ENCODE results near the gene WDR41.
A peak's percentile ranks its signal among the peaks of the same experiment; 100 is the strongest.

Gene WDR41

DNA sequence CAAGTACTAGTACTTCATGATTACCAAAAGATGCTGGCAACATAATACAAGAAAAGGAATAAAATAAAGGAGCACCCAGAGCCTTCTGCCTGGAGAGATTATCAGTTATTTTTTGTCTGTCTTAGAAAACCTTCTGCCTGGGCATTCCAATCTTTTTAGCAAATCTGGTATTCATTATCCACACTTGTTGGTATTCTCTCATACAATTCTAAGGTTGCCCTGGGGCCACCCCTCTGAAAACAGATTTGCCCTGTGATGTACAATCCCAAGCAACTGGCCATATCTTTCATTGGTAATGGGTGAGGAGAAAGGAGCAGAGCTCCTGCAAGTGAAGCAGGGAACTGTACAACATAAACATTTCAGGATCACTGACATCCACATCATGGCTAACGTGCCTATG lies 47.8 kb downstream of the WDR41 start:
- DNase-seq (ENCODE audit: low spot score) = no peak

DNA sequence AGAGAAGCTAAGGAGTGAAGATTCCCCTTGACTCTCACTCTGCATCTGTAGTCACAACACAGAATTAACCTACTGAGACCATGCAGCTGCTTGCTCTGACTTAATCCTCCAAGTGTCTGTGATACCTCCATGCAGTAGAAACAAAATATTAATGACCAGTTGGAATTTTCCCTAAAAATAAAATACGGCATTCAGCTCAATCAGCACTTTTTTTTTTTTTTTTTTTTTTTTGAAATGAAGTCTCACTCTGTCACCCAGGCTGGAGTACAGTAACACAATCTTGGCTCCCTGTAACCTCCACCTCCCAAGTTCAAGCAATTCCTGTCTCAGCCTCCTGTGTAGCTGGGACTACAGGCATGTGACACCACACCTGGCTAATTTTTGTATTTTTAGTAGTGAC lies 48.4 kb downstream of the WDR41 start:
- DNase-seq (ENCODE audit: low spot score) = no peak

DNA sequence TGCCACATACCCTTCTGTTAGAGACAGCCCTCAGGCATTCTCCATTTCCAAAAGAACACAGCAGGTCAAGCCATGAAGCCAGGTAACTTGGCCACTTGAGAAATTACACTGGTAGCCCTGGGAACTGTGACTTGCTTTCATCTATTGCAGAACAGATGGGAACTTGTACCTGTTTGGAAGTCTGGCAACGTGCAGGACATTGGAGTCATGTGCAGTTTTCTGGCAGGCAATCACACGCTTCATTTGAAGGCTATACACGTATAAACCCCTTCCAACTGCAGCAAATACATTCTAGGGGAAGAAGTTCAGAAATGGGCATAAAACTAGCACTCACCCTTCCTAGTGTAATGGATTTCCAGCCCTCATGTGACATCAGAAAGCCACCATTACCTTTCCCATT lies 54.0 kb downstream of the WDR41 start:
- DNase-seq (ENCODE audit: low spot score) = no peak

DNA sequence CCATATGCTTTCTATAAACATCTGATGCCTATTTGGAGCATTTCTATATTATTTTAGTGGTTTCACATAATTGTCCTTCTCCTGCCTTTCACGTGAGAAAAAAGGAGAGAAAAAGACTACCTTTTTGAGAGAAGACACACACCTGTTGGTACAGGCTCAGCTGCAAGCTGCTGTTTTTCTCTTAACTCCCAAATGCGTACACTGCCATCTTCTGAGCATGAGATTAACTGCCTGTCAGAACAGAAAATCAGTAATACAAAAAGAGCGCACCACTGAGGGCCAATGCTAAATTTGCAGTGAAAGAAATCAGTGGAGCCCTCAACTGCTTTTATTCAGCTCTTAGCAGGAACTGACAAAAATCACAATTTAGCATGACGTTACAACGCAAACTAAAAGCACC lies 54.9 kb downstream of the WDR41 start:
- no peak for DNase-seq (ENCODE audit: low spot score)

DNA sequence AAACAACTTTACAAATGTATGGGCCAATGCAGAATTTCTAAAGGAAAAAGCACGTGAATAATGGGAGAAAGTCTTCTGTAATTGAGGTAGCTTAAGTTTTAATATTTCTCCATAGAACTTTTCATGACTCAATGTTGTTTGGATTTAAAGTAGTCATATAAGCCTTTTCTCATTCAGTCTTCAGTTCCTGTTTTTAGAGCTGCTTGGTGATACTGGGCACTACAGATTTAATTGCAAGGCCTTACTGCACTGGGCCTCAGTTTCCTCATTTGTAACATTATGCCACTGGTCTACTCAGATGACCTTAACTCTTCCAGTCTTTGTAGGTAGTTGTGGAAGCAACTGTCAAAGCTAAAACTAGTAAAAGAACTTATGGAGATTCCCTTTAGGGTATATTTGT lies 60.4 kb downstream of the WDR41 start:
- DNase-seq (ENCODE audit: low spot score) = no peak

DNA sequence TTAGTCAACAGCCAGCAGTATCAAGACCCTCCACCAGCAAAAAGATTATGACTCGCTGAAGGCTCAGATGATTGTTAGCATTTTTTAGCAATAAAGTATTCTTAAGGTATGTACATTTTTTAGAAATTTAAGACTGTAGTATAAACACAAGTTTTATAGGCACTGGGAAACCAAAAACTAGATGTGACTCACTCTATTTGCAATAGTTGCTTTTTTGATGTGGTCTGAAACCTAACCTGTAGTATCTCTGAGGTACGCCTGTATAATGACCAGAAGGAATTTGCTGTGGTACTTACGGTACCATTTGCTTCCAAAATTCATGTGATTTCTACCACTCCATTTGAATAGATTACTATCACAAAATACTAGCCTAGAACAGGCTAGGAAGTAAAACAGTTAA lies 60.8 kb downstream of the WDR41 start:
- no peak for DNase-seq (ENCODE audit: low spot score)

DNA sequence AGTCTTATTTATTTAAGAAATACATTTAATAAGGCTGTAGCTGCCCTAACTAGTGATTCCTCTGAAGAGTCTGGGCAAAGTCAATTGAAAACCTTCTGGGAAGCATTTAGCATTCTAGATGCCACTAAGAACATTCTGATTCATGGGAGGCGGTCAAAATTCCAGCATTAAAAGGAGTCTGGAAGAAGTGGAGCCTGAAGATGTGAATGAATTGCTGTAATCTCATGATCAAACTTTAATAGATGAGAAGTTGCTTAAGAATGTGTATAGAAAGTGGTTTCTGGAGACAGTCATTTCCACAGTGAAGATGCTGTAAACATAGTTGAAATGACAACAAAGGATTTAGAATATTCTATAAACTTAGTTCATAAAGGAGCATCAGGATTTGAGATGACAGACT lies 61.4 kb downstream of the WDR41 start:
- peak; percentile 16 for DNase-seq (ENCODE audit: low spot score)

DNA sequence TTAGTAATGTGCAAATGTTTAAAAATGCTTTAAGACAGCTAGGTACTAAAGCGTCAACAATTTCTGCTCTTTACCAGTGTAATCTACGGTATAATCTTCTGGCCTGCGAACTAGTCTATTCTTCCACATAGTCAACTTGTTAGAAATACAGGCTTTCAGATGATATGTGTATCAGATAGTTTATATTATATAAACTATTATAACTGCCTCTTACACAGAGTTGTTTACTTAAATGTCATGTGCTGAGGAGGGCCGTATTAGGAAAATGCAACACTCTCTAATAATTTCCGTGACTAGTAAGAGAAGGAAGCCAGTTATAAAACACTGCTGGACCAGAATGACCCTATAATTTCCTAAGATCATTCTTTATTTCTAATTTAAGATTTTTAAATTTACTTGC lies 63.6 kb downstream of the WDR41 start:
- no peak for DNase-seq (ENCODE audit: low spot score)

DNA sequence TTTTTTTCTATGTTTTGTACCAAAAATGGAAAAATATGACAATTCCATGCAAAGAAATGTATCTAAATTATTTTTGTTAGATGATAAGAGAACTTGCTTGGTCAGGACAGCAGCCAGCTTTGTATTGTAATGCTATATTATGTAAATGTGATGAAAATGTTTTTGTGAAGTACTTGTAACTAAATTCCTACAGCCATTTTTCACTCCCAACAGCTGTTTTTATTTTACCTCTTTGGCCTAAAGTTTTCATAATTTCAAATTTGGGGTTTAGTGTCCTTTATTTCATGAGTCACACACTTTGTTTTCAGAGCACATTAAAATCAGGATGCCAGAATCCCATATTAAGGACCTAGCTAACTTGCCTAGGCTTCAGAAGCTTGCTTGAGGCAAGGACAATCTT lies 64.1 kb downstream of the WDR41 start:
- no peak for DNase-seq (ENCODE audit: low spot score)

DNA sequence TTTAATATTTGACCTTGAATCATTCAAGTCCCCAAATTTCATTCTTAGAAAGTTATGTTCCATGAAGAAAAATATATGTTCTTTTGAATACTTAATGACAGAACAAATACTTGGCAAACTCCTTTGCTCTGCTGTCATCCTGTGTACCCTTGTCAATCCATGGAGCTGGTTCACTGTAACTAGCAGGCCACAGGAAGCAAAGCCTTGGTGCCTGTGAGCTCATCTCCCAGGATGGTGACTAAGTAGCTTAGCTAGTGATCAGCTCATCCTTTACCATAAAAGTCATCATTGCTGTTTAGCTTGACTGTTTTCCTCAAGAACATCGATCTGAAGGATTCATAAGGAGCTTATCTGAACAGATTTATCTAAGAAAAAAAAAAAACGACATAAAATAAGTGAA lies 65.4 kb downstream of the WDR41 start:
- peak; percentile 78 for DNase-seq (ENCODE audit: low spot score)

DNA sequence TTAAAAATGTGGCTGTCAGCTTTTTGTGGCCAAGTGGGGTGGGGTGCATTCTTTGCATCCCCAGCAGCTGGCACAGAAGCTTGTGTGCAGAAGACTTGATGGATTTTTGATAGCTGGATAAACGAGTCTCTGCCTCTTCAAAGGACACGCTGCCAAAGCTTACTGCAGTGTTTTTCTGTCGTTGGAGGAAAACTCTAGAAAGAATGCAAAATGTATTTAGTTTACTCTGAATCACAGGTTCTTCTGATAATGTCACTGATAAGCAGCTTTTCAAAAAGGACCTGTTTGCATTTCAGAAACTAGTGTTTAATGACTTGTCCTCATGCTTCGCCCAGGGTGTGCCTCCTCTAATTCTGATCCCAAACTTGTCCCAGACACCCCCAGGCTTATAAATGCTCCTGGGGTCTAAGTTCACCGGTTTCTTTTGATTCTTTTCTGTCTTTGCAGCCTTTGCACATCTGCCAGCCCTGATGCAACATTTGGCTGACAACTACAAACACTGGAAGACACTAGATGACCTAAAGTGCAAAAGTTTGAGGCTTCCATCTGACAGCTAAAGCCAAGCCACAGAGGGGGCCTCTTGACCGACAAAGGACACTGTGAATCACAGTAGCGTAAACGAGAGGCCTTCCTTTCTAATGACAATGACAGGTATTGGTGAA lies 66.0 kb downstream of the WDR41 start:
- no peak for DNase-seq (ENCODE audit: low spot score)

DNA sequence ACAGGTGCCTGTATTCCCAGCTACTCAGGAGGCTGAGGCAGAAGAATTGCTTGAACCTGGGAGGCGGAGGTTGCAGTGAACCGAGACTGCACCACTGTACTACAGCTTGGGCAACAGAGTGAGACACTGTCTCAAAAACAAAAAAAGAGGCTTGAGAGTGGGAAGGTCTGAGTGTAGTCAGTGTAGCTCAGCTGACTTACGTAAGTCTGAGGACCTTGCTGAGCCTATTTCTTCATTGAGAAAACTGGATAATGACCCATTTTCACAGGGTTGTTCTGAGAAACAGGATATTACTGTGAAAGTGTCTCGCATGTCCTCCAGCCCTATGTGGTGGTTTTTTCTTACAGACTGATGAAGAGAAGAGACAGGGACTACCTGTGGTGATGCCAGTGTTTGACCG lies 66.7 kb downstream of the WDR41 start:
- no peak for DNase-seq (ENCODE audit: low spot score)

DNA sequence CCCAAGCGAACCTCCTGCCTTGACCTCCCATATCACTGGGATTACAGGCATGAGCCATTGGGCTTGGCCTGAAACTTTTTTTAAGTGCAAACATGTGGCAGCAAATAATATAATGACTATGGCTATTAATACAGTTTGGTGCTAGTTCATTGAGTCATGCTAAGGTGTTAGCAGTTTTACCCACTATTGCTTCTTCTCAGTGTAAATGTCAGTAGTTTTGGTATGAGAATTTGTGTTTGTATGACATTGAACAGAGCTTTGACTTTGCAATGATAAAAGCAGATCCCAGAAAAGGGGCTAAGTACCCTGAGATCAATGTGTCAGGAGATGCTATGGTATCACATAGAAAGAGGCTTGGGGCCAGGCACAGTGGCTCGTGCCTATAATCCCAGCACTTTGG lies 67.2 kb downstream of the WDR41 start:
- DNase-seq (ENCODE audit: low spot score) = no peak

DNA sequence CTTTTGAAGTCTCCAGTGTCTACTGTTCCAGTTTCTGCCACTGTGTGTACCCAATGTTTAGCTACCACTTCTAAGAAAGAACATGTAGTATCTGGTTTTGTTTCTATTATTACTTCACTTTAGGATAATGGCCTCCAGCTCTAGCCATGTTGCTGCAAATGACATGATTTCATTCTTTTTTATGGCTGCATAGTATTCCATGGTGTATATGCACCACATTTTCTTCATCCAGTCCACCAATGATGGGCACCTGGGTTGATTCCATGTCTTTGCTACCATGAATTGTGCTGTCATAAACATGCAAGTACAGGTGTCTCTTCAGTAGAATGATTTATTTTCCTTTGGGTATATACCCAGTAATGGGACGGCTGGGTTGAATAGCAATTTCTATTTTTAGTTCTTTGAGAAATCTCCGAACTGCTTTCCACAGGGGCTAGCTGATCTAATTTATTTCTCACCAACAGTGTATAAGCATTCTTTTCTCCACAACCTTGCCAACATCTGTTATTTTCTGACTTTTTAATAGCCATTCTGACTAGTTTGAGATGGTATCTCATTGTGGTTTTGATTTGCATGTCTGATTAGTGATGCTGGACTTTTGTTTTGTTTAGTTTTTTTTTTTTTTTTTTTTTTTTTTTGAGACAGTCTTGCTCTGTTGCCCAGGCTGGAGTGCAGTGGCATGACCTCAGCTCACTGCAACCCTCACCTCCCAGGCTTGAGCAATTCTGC lies 68.9 kb downstream of the WDR41 start:
- DNase-seq (ENCODE audit: low spot score) = peak; percentile 37

DNA sequence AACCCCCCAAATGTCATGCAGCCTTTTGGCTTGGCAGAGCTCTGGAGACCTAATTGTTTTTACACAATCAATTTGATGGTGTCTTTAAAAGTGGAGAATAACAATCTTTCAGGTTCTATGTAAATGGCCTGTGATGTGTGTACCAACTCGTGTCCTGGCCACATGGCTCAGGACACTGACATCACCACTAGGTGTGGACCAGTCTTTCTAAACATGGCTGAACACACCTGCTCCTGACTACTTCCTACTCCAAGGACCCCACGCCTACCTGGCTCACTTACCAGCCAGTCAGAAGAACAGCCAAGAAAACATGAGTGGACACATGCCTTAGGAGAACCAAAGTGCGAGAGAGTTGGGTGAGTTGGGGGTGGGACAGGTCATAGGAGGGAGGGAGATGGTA lies 71.2 kb downstream of the WDR41 start:
- no peak for DNase-seq (ENCODE audit: low spot score)

DNA sequence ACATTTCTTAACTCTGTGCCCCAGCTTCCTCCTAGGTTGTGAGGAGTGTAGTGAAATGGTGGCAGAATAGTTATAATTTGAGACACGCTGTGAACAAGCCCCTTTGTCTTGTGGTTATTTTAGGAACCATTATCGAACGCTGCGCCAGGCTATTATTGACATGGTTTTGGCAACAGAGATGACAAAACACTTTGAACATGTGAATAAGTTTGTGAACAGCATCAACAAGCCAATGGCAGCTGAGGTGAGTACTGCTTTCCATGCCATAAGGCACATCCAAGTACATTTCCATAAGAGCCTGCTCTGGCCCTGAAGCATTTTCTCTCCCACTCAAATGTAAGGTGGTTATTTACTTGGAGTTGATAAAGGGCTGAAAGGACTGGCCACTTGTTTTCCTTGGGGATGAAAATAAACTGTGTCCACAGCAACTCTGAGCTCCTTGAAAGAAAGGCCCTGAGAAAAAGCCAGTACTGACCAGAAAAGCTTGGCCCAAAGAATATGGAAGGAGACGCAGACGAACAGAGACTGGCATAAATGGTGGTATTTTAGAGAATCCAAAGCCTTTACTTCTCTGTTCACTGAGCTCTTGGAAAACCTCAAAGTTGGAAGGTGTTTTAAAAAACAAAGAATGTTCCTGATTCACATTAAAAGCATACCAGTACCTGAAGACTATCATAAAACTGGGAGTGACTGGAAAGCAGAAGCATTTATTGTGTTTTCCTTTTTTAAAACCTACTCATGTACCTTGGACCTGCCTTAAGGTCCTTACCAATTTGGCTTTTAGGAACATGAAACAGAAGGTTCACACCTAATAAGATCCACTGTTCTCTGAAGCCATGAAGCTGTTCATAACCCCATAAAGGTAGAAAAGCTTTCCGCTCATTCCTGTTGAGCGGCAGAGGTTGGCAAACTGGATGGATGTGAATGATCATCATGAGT lies 72.2 kb downstream of the WDR41 start:
- DNase-seq (ENCODE audit: low spot score) = no peak

DNA sequence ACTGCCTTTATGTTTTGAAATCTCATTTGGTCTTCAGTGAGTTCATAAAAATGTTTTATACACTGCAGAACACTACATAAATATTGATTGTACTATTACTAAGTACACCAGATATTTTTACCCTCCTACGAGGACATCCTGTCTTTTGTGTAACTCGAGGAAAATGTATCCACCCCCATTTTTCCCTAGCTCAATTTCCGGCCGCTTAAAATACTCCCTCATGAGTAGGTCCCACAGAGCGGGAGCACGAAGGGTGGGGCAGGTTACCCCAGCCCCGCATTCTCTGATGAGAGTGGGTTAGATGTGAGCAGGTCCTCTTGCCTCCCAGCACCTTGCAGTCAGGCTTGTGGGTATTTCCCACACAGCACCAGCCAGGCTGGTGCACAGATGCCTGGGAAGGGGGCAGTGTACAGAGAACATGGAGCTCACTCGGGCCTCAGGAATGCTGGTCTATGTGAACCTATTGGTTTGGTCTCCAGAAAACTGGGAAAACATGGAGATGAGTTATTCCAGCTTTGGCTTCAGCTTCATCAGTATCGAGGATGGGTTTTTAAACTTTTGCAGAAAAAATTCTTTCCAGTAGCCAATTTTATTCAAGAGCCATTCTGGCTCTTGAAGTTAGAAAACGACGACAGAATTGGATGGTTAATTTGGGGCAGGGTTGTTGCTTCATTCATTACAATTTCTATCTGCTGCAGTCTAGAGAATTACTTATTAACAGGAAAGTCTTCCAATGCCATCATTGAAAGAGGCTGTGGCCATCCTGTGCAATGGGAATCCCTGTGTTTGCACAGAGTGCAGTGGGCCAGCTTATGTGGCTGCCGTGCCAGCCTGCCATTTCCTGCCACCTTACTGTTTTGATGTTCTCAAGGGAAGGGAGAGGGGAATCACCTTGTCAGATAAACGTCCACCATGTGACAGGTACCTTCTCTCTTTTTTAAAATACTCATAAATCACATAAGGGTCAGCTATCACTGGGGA lies 73.2 kb downstream of the WDR41 start:
- DNase-seq (ENCODE audit: low spot score) = peak; percentile 45

DNA sequence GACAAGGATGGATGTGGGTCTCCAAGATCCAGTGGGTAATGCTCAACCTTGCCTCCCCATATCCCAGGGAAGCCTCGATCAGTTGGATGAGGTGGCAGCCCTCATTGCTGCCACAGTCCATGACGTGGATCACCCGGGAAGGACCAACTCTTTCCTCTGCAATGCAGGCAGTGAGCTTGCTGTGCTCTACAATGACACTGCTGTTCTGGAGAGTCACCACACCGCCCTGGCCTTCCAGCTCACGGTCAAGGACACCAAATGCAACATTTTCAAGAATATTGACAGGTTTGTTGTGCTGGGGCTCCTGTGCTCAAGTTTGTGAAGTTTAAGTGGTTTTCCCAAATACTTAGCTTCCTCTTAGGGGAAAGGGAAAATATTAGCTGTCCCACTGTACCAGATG lies 74.0 kb downstream of the WDR41 start:
- no peak for DNase-seq (ENCODE audit: low spot score)

DNA sequence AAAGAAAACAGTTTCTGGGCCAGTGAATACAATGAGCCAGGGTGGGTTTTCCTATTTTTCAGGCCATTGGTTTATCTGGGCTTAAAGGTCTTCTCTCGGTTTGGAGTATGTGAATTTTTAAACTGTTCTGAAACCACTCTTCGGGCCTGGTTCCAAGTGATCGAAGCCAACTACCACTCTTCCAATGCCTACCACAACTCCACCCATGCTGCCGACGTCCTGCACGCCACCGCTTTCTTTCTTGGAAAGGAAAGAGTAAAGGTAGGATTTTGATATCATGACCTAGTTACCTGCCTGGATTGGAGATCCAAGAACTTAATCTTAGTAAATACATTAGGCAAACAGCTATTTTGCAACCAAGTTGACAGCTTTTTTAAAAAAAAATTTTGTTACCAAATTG lies 79.1 kb downstream of the WDR41 start:
- no peak for DNase-seq (ENCODE audit: low spot score)

DNA sequence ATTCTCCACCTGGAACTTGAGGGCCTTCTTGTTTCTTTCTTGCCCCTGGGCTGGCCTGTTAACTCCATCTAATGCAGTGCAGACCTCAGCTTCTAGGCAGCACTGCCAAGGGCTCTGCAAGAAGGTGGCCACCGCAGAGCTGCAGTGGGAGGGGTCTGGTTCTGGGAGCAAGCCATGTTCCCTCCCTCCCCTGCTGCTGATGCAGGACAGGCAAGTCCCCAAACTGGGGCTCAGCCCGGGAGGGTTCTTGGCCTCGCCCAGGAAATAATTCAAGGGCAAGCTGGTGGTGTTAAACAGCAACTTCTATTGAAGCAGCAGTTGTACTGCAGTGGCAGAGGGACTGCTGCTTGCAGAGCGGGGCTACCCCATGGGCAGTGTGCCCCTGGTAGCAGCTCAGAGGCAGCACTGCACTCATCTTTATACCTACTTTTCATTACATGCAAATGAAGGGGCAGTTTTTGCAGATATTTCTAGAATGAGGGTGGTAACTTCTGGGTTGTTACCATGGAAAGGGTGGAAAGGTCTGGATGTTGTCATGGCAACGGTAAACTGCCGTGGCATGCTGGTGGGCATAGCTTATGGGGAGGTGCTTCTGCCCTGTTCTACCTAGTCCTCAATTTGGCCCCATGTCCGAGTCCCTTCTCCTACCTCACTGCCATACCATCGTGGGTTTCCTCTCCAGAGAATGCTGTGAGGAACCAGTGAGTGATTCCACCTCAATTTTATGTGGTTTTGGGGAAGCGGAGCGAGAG lies 82.1 kb downstream of the WDR41 start:
- DNase-seq (ENCODE audit: low spot score) = no peak

DNA sequence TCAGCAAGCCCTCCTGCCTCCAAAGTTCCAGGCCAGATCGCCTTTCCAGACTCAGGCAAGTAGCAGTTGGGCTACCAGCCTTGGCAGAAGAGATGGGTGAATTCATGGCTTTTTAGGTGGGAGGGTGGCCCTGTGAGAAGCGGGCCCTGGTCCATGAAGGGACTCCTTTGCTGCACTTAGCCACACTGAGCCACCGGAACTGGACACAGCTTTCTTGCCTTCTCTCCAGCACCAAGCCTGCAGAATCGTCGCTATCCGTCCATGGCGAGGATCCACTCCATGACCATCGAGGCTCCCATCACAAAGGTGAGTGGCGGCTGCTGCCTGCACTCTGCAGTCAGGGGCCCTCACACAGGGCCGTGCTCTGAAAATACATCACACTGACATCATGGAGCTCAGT lies 85.0 kb downstream of the WDR41 start:
- DNase-seq (ENCODE audit: low spot score) = no peak

All from kidney tubule cell (primary cell).